OCI-LY3 (cell line): ENCODE results near the gene ATF4.
"Not testable (repeated sequence)": the region's sequence is repeated elsewhere in the genome, so short reads cannot be mapped to it uniquely, and the experiment has no call there.

Experiments used
- CTCF ChIP-seq: fragments of 200-600, 300-600 bp; sonication (generic); IDR thresholded peaks from 2 replicates; pipeline ENCODE4 v1.5.1; 2014; ENCODE audit warnings: antibody characterized with exemption, low read length, low read depth
- EZH2phosphoT487 ChIP-seq: fragments of 200-600 bp; shearing (Covaris generic); IDR thresholded peaks from 2 replicates; pipeline ENCODE4 v1.6.1; 2018; ENCODE audit warnings: antibody characterized with exemption, mixed run types, low read depth

- TF ChIP-seq CTCF, EZH2phosphoT487: not testable (repeated sequence)
Measured at GRCh38 chr22:39507021-39507420, 13.3 kb upstream of the ATF4 start.
